ENCODE results near the gene MINK1.
"Not testable (repeated sequence)": the region's sequence is repeated elsewhere in the genome, so short reads cannot be mapped to it uniquely, and the experiment has no call there.

The MINK1 gene

DNA sequence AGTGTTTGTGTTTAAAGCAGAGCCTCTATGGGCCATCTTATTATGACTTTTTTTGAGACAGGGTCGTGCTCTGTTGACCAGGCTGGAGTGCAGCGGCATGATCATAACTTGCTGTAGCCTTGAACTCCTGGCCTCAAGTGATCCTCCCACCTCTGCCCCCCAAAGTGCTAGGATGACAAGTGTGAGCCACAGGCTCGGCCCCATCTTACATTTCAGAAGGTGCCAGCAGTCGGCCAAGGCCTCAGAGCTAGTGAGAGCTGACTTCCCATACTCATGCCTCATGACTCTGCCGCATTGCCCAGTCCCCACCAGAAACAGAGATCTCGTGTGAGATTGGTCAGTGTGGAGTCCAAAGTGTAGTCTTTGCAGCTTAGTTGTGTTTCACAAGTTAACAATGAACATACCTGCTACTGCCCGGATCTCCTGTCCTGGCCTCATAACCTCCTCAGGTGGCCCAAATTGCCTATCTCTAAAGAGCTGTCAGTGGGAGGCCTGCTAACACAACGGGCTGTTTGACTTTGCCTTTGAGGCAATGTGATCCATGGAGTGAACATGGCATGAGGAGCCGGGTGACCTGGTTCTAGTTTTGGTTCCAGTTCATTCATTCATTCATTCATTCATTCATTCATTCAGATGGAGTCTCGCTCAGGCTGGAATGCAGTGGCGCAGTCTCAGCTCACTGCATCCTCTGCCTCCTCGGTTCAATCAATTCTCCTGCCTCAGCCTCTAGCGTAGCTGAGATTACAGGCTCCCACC is 13.7 kb downstream of the MINK1 start:
- no peak for DNase-seq (ENCODE audit: low spot score)

DNA sequence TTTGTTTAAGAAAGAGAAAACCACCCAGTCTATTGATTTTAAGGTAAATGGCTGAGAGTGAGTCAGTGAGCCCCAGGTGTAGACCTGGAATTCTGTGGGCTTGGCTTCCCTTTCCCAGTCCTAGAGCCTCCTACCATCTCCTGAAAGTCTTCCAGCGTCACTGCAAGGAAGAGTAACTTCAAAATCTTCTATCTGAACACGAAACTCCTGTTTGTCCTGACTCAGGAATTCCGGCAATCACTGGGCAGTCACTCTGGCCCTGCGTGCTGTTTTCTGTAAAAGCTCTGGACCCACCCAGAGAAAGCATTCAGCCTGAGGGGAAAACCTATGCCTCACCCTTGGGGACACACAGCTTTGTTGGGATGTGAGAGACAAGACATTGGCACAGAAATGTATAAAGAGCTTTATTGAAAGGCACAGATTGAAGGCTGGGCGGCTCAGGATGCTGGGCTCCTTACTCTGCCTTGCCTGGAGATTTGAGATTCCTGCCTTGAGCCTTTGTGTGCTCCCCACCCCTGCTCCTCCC is 15.9 kb downstream of the MINK1 start:
- DNase-seq (ENCODE audit: low spot score) = no peak

DNA sequence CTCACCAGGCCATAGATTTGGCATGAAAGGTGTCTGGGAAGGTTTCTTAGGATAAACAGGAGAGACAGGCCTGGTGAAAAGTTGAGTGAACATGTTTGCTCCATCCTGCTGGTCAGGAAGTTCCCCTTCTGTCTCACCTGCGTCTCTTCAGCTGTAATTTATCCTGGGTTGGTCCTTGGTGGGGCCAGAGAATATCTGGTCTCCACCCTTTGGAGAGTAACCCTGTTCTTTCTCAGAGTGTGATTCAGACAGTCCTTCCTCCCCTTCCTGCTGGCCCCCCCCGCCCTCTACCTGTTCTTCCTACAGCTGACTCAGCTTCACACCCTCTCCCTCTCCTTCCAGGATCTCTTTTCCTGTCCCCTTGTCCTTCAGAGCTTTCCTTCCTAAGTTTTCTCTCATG is 17.1 kb downstream of the MINK1 start:
- no peak for DNase-seq (ENCODE audit: low spot score)

DNA sequence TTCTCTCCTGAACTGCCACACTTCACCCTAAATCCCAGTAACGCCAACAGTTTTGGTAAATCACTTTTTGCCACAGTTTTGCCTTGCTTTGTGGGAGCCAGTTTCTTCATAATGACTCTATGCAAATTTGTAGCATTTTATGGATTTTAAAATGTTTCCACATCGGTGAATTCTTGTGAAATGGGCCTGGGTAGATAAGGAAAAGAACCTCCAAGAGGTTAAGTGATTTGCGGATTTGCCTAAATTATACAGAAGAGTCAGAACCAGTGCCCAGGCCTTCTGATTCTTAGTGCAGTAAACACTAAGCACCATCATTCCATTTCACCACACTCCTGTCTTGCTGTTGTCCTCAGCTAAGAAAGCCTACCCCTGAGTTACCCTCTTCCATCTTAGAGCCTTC is 17.9 kb downstream of the MINK1 start:
- no peak for DNase-seq (ENCODE audit: low spot score)

DNA sequence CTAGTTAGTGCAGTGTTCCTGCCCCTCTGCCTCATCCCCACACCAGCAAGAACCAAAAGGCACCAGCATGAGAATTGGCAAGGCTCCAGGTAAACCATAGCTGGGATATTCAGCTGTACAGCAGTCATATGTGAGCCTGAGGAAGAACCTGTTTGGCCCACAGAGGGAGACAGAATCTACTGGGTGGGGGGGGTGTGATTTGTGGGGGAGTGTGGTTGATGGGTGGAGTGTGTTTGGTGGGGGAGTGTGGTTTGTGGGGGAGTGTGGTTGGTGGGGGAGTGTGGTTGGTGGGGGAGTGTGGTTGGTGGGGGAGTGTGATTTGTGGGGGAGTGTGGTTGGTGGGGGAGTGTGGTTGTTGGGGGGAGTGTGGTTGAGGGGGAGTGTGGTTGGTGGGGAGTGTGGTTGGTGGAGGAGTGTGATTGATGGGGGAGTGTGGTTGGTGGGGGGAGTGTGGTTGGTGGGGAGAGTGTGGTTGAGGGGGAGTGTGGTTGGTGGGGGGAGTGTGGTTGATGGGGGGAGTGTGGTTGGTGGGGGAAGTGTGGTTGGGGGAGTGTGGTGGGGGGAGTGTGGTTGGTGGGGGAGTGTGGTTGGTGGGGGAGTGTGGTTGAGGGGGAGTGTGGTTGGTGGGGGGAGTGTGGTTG is 19.5 kb downstream of the MINK1 start:
- no peak for DNase-seq (ENCODE audit: low spot score)

DNA sequence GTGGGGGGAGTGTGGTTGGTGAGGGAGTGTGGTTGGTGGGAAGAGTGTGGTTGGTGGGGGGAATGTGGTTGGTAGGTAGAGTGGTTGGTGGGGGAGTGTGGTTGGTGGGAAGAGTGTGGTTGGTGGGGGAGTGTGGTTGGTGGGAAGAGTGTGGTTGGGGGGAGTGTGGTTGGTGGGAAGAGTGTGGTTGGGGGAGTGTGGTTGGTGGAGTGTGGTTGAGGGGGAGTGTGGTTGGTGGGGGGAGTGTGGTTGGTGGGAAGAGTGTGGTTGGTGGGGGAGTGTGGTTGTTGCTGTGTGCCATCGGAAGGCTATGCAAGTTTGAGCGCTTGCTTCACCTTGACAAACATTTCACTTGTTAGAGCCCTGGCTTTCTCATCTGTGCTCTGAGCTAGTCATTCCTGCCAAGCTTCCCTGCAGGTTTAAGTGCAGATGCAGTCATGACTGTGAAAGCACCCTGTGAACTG is 20.1 kb downstream of the MINK1 start:
- DNase-seq (ENCODE audit: low spot score) = no peak

DNA sequence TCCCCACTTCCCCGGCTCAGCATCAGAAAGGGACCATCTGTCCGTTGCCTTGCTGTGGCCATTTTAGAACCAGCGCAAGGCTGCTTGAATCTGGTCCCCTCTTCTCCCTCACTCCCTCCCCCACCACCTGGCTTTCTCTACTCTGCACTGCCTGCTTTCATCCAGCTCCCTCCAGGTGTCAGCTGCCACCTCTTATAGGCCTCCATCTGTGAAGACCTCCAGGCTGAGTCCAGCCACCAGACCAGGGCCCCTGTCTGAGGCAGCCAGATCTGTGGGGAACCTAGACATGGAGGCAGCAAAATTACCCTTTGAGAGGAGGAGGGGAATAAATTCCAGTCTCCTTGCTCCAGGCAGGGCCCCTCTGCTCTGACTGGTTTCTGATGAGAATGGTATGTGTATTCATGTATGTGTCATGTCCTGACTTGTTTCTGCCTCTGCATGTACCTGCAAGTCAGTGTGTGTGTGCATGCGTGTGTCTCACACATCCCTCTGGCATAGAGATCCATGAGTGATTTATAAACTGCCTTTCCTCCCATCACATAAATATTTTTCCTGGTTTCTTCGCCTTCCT is 21.1 kb downstream of the MINK1 start:
- DNase-seq (ENCODE audit: low spot score) = no peak

DNA sequence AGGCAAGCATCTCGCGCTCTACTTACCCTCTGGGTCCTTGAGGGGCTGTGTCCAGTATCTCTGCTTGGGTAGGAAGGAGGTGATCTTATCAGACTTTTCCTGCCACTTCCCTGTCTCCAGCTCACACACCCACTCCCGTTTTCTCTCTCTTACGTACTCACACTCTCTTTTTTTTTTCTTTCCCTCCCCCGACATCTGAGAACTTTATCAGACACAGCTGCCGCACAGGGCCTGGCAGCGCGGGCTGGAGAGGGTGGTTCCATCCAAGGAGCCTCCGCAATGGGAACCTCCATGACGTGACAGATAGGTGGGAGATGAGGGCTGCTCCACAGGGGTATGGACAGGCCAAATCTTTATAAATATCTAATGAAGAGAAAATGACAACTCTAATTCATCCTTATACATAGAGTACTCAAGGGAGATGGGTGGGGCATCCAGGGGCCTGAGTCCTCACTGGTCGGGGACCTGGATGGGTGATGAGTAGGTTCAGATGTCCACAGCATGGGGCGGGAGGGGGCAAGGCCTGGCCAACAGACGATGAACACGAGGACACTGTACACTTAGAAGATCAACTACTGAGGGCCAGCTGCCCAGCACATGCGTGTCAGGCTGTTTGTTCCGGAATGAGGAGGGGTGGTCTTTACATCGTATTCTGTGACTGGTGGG is 23.3 kb downstream of the MINK1 start:
- DNase-seq (ENCODE audit: low spot score) = no peak

DNA sequence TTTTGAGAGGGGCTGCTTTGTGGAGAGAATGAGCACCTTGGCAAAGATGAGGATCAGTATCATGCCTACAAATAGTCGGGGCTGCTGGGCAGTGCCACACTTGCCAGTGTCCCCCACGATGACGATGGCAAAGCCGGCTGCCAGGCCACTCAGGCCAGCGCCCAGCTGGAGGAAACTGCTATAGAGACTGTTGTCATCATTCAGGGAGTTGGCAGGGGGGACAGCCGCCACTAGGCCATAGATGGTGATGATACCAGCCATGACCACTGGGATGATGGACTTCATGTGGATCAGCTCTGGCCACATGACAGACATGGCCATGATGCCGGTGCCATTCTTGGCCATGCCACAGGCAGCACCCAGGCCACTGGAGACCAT is 23.8 kb downstream of the MINK1 start:
- no peak for DNase-seq (ENCODE audit: low spot score)

DNA sequence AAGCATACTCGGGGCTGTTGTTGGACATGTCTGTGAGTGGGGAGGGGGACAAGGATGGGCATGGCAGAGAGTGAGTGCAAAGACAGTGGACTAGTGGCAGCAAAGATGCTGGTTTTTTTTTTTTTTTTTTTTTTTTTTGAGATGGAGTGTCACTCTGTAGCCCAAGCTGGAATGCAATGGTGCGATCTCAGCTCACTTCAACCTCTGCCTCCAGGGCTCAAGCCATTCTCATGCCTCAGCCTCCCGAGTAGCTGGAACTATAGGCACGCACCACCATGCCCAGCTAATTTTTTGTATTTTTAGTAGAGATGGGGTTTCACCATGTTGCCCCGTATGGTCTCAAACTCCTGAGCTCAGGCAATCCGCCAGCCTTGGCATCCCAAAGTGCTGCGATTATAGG is 24.2 kb downstream of the MINK1 start:
- DNase-seq (ENCODE audit: low spot score) = not testable (repeated sequence)

DNA sequence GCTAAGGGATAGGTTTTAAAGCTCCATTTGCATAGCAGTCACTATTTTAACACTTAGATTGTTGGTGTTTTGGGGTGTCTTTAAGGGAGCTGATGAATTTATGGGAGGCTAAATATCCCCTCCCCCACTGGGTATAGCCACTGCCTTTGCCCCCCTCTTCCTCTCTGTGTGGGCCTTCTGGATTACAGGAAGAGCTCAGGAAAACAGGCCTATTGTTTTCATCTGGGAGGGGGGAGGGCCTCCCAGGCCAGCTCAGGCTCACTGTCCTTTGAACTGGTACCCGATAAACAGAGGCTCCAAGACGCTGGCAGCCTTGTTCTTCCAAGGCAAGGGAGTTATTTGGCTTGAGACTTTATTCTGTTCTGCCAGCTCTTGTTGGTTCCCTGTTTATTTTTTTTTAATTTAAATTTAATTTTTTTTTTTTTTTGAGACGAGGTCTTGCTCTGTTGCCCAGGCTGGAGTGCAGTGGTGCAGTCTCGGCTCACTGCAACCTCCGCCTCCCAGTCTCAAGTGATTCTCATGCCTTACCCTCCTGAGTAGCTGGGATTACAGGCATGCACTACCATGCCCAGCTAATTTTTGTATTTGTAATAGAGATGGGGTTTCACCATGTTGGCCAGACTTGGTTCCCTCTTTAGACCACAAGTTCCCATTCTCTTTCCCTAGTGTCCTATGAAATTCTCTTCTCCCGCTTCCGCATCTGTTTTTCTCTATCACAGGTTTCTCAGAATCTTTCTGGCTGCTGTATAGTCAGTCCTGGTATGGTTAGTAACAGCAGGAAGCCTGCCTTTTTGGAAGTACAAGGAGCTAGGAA is 25.1 kb downstream of the MINK1 start:
- DNase-seq (ENCODE audit: low spot score) = peak; percentile 28

DNA sequence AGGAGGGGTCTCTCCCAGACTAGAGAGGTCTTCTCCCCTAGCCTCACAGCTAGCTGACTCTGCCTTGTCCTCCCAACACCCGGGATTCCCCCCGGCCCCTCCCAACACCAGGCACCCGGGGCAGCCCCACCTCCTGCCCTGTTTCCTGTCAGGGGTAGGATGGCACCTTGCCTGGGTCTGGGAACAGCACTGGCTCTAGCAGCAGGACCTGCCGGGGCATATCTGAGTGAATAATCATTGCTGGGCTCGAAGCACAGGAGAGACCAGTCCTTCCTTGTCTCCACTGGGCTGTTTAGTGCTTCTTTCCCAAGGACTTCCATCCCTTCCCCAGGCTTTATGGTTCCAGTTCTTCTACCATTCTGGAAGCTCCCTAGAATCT is 25.7 kb downstream of the MINK1 start:
- peak; percentile 22 for DNase-seq (ENCODE audit: low spot score)

DNA sequence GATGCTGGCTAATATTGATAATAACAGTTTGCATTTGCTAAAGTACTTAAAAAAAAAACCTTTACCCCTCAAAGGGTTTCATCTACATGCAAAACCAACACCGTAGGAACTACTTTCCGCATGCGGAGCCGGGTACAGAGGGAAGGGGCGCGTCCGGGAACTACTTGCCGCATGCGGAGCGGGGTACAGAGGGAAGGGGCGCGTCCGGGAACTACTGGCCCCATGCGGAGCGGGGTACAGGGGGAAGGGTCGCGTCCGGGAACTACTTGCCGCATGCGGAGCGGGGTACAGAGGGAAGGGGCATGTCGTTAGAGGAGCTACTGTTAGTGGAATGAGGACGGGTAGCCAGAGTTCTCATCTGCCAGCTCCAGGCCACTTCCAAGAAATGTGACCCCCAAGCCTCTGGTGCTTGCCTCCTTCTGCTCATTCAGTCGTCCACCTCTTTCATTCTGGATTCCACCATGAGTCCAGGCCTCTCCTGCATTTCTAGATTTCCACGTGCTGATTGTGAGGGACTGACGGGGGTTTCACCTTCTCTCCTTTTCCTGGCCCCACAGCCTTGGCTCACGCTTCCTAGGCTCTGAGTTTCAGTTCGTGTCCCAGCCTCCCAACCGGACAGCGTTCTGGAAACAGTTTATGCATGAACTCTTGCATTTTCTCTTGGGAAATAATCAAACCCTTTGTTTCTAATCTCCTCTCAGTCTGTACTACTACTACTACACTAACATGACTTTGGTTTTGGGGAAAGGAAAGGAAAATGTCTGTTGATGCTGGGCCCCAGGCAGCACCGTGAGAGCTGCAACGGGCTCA is 26.9 kb downstream of the MINK1 start:
- DNase-seq (ENCODE audit: low spot score) = no peak

DNA sequence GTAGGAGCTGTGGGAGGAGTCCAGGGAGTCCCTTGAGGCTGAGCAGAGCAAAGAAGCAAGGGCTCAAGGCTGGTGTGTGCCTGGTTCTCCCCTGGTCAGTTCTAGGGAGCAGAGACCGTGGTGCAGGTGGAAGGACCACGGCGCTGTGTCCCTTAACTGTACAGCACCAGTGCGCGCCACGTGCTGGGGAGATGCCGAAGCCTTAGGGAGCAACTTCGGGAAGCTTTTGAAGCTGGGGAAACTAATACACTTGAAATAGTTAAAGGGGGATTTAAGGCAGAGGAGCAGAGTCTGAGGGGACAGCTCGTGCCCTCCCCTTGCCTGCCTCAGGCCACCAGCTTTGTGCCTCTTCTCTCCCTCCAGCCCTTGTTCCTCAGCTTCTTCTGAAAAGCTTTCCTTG is 27.5 kb downstream of the MINK1 start:
- DNase-seq (ENCODE audit: low spot score) = no peak

DNA sequence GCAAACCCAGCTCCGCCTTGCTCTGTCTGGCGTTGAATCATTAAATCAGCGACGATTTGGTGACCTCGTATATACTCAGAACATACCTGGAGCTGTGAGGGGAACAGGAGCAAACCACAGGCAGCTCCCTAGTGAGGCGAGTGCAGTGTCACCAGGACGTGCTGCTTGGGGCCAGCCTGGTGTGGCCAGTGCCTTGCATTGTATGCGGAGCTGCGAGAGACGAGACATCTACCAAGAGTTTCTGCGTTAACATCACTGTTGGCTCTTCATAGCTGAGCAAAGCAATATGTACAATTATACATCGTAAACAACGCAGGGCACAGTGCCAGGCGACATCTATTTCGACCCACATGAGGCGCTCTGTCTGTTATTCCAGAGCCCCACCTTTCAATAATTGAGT is 27.9 kb downstream of the MINK1 start:
- no peak for DNase-seq (ENCODE audit: low spot score)

DNA sequence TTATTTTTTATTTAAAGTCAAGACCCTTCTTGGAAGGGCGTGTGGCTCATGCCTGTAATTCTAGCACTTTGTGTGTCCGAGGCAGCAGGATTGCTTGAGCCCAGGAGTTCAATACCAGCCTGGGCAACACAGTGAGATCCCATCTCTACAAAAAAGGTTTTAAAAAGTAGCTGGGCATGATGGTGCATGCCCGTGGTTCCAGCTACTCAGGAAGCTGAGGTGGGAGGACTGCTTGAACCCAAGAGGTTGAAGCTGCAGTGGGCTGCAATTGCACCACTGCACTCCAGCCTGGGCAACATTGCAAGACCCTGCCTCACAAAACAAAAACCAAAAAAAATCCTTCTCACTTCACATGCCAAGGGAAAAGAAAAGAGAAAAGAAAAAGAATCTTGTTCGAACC is 29.6 kb downstream of the MINK1 start:
- DNase-seq (ENCODE audit: low spot score) = no peak

DNA sequence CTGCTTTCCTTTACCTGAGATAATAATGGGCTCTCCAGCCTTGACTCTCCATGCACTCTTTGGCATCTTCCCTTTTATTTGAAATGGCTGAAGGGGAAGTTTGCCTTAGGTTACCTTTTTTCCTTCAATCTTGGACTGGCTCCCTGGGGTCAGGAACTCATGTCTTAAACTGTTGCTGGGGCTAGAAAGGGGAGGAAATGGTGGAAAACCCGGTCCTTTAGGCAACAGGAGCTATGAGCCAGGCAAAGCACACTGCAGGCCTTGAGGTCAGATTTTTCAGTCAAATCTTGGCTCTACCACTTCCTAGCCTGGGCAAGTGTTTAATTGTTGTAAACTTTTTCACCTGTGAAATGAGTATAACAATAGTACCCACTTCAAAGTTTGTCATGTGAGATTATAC is 30.2 kb downstream of the MINK1 start:
- no peak for DNase-seq (ENCODE audit: low spot score)

DNA sequence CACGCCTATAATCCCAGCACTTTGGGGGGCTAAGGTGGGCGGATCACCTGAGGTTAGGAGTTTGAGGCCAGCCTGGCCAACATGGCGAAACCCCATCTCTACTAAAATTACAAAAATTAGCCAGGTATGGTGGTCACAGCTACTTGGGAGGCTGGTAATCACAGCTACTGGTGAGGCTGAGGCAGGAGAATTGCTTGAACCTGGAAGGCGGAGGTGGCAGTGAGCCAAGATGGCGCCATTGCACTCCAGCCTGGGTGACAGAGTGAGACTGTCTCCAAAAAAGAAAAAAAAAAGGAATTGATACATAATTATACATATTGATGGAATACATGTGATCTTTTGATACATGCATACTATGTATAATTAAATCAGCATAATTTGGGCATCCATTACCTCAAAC is 34.4 kb downstream of the MINK1 start:
- not testable (repeated sequence) for DNase-seq (ENCODE audit: low spot score)

DNA sequence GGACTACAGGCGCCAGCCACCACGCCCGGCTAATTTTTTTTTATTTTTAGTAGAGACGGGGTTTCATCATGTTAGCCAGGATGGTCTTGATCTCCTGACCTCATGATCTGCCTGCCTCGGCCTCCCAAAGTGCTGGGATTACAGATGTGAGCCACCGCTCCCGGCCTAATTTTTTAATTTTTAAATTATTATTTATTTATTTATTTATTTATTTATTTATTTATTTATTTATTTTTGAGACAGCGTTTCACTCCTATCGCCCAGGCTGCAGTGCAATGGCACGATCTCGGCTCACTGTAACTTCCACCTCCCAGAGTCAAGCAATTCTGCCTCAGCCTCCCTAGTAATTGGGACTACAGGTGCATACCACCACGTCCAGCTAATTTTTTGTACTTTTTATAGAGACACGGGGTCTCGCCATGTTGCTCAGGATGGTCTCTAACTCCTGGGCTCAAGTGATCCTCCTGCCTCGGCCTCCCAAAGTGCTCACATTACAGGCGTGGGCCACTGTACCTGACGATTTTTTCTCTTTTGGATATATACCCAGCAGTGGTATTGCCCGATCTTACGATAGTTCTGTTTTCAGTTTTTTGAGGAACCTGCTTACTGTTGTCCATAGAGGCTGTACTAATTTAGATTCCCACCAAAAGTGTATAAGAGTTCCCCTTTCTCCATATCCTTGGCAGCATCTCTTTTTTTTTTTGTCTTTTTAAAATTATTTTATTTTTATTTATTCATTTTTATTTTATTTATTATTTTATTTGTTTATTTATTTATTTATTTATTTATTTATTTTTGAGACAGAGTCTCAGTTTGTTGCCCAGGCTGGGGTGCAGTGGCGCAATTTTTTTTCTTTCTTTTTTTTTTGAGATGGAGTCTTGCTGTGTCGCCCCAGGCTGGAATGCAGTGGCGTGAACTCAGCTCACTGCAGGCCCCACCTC is 36.2 kb downstream of the MINK1 start:
- not testable (repeated sequence) for DNase-seq (ENCODE audit: low spot score)

DNA sequence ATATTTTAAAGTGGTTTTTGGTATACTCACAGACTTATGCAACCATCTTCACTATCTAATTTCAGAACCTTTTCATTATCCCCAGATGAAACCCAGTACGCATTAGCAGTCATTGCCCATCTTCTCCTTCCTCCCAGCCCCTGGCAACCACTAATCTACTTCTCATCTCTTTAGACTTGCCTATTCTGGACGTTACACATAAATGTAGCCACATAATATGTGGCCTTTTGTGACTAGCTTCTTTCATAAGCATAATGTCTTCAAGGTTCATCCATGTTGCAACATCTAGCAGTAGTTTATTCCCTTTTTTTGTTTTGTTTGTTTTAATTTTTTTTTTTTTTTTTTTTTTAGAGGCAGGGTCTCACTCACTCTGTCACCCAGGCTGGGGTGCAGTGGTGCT is 37.7 kb downstream of the MINK1 start:
- no peak for DNase-seq (ENCODE audit: low spot score)
